ENCODE data around the gene TMA7. TPM values are rescaled to one million over a fixed set of nuclear protein-coding genes. Genes with fewer than 3 reads are reported as not detected.
A peak's percentile ranks its signal among the peaks of the same experiment; 100 is the strongest.

TMA7 gene
- total and polyA plus RNA-seq, 2 of the 13 experiments (the other 11 are each of a cell fraction or from before 2014, with no cell fraction given) = 100 to 486 TPM

DNA sequence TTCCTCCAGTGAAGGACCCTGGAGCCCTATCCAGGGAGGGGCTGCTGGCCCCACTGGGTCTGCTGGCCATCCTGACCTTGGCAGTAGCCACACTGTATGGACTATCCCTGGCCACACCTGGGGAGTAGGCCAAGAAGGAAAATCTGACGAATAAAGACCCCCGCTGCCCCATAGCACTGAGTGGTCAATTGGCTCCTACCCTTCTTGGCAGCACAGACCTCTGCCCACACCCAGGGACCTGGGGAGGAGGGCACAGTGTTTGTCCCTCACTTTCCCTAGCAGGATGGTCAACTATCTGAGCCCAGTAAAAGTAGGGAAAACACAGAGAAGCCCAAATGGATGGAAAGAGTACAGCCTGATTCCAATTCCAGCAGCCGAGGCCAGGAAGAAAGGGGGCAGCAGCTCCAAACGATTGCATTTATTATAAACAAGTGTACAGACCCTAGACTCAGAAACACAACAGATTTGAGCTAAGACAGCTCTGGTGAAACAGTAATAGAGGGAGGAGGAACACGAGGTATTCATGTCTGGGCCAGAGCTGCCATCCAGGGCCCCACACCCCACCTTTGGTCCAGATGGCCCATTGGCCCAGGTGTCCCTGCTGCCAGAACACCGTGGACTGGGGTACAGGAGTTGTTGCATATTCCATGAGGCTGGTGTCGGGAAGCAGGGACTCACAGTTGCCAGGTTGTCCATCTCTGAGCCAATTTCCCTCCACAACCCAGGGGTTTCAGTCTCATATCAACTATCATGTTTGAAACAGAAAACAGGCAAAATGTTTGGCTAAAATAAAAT is 27.6 kb downstream of the TMA7 start:
- no peak for FAIRE-seq
- Histone ChIP-seq H3K9me3 (ENCODE audit: low read length) (no peaks in the 10 kb centered on the region), H4K20me1 (ENCODE audit: insufficient read depth, low read length) (no peaks in the 10 kb centered on the region), H3K79me2 (ENCODE audit: insufficient read depth, low read length) (peaks cover 1% of the 10 kb centered on the region), H2AFZ (ENCODE audit: low read length) (no peak overlapping the region), H3K4me2 (ENCODE audit: low read depth, low read length) (no peak overlapping the region), H3K27me3 (ENCODE audit: control insufficient read depth in 1 of 2, insufficient read depth in 2 of 2, low read length in 2 of 2) (no peaks in the 10 kb centered on the region; a peak in 1 of 5 replicates), H3K36me3 (replicated peaks in 1 of 2; ENCODE audit: control insufficient read depth in 1 of 2, insufficient read depth in 2 of 2, low read length in 2 of 2) (peaks cover 3 to 10% of the 10 kb centered on the region in 2 experiments; a peak in 3 of 5 replicates), H3K9ac (ENCODE audit: insufficient read depth, low read depth, low read length) (no peak overlapping the region), H3K4me1 (ENCODE audit: insufficient read depth, low read length) (peaks cover 58% of the 10 kb centered on the region), H3K4me3 (replicated peaks in 1 of 3; ENCODE audit: insufficient read depth in 1 of 3, low read depth in 2 of 3, low read length in 3 of 3) (no peak overlapping the region), H3K27ac (ENCODE audit: extremely low read length, insufficient read depth, low read length) (peak overlapping the region; percentile 27)
- TF ChIP-seq TEAD3 (CRISPR knock-in tag; optimal IDR thresholded peaks at IDR 0.05; ENCODE audit: borderline replicate concordance) = no peak
- no peak for TF ChIP-seq ZKSCAN8 (CRISPR knock-in tag; IDR thresholded peaks at IDR 0.05; ENCODE audit: borderline replicate concordance)
- TF ChIP-seq, protein P1, sequence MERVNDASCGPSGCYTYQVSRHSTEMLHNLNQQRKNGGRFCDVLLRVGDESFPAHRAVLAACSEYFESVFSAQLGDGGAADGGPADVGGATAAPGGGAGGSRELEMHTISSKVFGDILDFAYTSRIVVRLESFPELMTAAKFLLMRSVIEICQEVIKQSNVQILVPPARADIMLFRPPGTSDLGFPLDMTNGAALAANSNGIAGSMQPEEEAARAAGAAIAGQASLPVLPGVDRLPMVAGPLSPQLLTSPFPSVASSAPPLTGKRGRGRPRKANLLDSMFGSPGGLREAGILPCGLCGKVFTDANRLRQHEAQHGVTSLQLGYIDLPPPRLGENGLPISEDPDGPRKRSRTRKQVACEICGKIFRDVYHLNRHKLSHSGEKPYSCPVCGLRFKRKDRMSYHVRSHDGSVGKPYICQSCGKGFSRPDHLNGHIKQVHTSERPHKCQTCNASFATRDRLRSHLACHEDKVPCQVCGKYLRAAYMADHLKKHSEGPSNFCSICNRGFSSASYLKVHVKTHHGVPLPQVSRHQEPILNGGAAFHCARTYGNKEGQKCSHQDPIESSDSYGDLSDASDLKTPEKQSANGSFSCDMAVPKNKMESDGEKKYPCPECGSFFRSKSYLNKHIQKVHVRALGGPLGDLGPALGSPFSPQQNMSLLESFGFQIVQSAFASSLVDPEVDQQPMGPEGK (CRISPR knock-in tag; IDR thresholded peaks at IDR 0.05) = no peak
- TF ChIP-seq ZZZ3 (CRISPR knock-in tag; IDR thresholded peaks at IDR 0.05; ENCODE audit: borderline replicate concordance) = no peak
- no peak for TF ChIP-seq ZNF557 (CRISPR knock-in tag; IDR thresholded peaks at IDR 0.05)
- no peak for TF ChIP-seq ZNF337 (CRISPR knock-in tag; IDR thresholded peaks at IDR 0.05; ENCODE audit: borderline replicate concordance, low read depth)
- TF ChIP-seq ISL2 (CRISPR knock-in tag; IDR thresholded peaks at IDR 0.05) = no peak
- TF ChIP-seq CEBPB (IDR thresholded peaks at IDR 0.05; ENCODE audit: borderline replicate concordance, low read depth, low read length) = no peak
- TF ChIP-seq NFRKB (IDR thresholded peaks at IDR 0.05) = no peak
- TF ChIP-seq, protein P2, sequence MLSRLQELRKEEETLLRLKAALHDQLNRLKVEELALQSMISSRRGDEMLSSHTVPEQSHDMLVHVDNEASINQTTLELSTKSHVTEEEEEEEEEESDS (CRISPR knock-in tag; IDR thresholded peaks at IDR 0.05; ENCODE audit: borderline replicate concordance) = no peak
- TF ChIP-seq, protein P3, sequence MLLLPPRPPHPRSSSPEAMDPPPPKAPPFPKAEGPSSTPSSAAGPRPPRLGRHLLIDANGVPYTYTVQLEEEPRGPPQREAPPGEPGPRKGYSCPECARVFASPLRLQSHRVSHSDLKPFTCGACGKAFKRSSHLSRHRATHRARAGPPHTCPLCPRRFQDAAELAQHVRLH (CRISPR knock-in tag; IDR thresholded peaks at IDR 0.05; ENCODE audit: borderline replicate concordance, low read depth) = no peak
- TF ChIP-seq POGZ (CRISPR knock-in tag; IDR thresholded peaks at IDR 0.05) = no peak
- no peak for DNase-seq (ENCODE audit: low spot score)
- ATAC-seq = no peak
- 91% methylated on average over 7 of the region's 7 CpGs for WGBS (ENCODE audit: low lambda C conversion rate)
- in situ Hi-C loops (cut with HindIII; ENCODE audit: extremely low pct_ligation_motif_present, low pct_unique_long_range_greater_than_20kb) (loop anchor here (5.0 kb wide), 2 partner anchors 35 to 90 kb away; partner anchors contain the start of genes PFKFB4 and SHISA5), intact Hi-C loops (cut with micrococcal nuclease; ENCODE audit: unreplicated experiment) (no loop called here)
- CTCF ChIA-PET (ENCODE audit: low intra/inter-chr PET ratio, low total read pairs) = no interaction called here
- POLR2A ChIA-PET = interaction anchor here (1.3 to 2.1 kb wide), 2 partner anchors 21 to 28 kb away, joined by 3 to 7 read pairs; partner anchors contain the start of genes ATRIP, CCDC51 and TMA7
- no TSS peak for BruUV-seq (replicated peaks)
